Measurements from ENCODE around the gene GNAO1.

The GNAO1 gene

GRCh38 chr16:56298948-56299596, 107.8 kb downstream of the GNAO1 start:
- ChIA-PET CTCF (interaction anchor here (2.0 kb wide), 1 partner anchor 19 kb away, joined by 7 read pairs; no protein-coding TSS in a partner anchor), POLR2A (no interaction called here)

GRCh38 chr16:56300242-56300623, 108.9 kb downstream of the GNAO1 start:
- no peak overlapping the region for H3K27ac ChIP-seq (ENCODE audit: extremely low read depth, low read depth, low read length)
- no peaks in the 10 kb centered on the region for H3K4me1 ChIP-seq (ENCODE audit: control insufficient read depth, insufficient read depth, low read length)
- CTCF ChIA-PET: interaction anchor here (2.0 kb wide), 1 partner anchor 18 kb away, joined by 7 read pairs; no protein-coding TSS in a partner anchor
- no peaks in the 10 kb centered on the region for H3K36me3 ChIP-seq (ENCODE audit: control insufficient read depth in 2 of 2, insufficient read depth in 1 of 2, low read length in 2 of 2)
- H3K9me3 ChIP-seq (ENCODE audit: control insufficient read depth, insufficient read depth, low read depth, low read length): no peaks in the 10 kb centered on the region
- POLR2A ChIA-PET: no interaction called here
- H3K4me3 ChIP-seq (ENCODE audit: low read depth, low read length): no peak overlapping the region
- TF ChIP-seq ZNF324 (tag by site-specific recombination; IDR thresholded peaks at IDR 0.05): no peak
- TF ChIP-seq ZSCAN4 (tag by site-specific recombination; IDR thresholded peaks at IDR 0.05): no peak
- no peak for TF ChIP-seq ZNF416 (tag by site-specific recombination; IDR thresholded peaks at IDR 0.05)
- TF ChIP-seq ZNF311 (tag by site-specific recombination; IDR thresholded peaks at IDR 0.05; ENCODE audit: borderline replicate concordance): no peak

More at GRCh38 chr16:56298948-56299596, 107.8 kb downstream of the GNAO1 start:
- no peaks in the 10 kb centered on the region for H3K36me3 ChIP-seq (ENCODE audit: control insufficient read depth in 2 of 2, insufficient read depth in 1 of 2, low read length in 2 of 2)
- H3K9me3 ChIP-seq (ENCODE audit: control insufficient read depth, insufficient read depth, low read depth, low read length): no peaks in the 10 kb centered on the region
- TF ChIP-seq HOXC10 (CRISPR knock-in tag; IDR thresholded peaks at IDR 0.05): no peak
- no peak for TF ChIP-seq MZF1 (tag by site-specific recombination; IDR thresholded peaks at IDR 0.05; ENCODE audit: borderline replicate concordance)
- no peak for TF ChIP-seq ZEB2 (tag by site-specific recombination; IDR thresholded peaks at IDR 0.05)
- no peak for TF ChIP-seq ZNF16 (tag by site-specific recombination; IDR thresholded peaks at IDR 0.05; ENCODE audit: low read depth)
- TF ChIP-seq ZNF768 (tag by site-specific recombination; IDR thresholded peaks at IDR 0.05): peak; percentile 50; the same call in 1 of the 2 replicates
- no peaks in the 10 kb centered on the region for H3K4me1 ChIP-seq (ENCODE audit: control insufficient read depth, insufficient read depth, low read length)
- no peak overlapping the region for H3K27ac ChIP-seq (ENCODE audit: extremely low read depth, low read depth, low read length)
- H3K4me3 ChIP-seq (ENCODE audit: low read depth, low read length): no peak overlapping the region

GRCh38 chr16:56300891-56301850, 109.9 kb downstream of the GNAO1 start:
- CTCF ChIA-PET: interaction anchor here (0.5 to 2.0 kb wide), 4 partner anchors 14 to 358 kb away, joined by 3 to 7 read pairs (median 4); no protein-coding TSS in a partner anchor
- no peak for TF ChIP-seq ZNF416 (tag by site-specific recombination; IDR thresholded peaks at IDR 0.05)
- no peak for TF ChIP-seq INSM2 (tag by site-specific recombination; IDR thresholded peaks at IDR 0.05)
- TF ChIP-seq ZFP69B (tag by site-specific recombination; IDR thresholded peaks at IDR 0.05): no peak
- no peak for TF ChIP-seq ZNF596 (tag by site-specific recombination; IDR thresholded peaks at IDR 0.05)
- TF ChIP-seq ZNF157 (tag by site-specific recombination; IDR thresholded peaks at IDR 0.05): no peak
- TF ChIP-seq SETDB1 (IDR thresholded peaks at IDR 0.05; ENCODE audit: insufficient read length, low read length): no peak
- TF ChIP-seq ZNF645 (tag by site-specific recombination; IDR thresholded peaks at IDR 0.05): no peak
- TF ChIP-seq ZBTB44 (tag by site-specific recombination; IDR thresholded peaks at IDR 0.05): no peak
- TF ChIP-seq ZNF837 (tag by site-specific recombination; IDR thresholded peaks at IDR 0.05): no peak
- no peak for TF ChIP-seq ZNF155 (tag by site-specific recombination; IDR thresholded peaks at IDR 0.05)
- no peak for TF ChIP-seq ZNF174 (tag by site-specific recombination; IDR thresholded peaks at IDR 0.05)
- no peak for TF ChIP-seq ZBTB7A (tag by site-specific recombination; IDR thresholded peaks at IDR 0.05; ENCODE audit: low read depth)
- no peak for TF ChIP-seq GLI2 (tag by site-specific recombination; IDR thresholded peaks at IDR 0.05; ENCODE audit: borderline replicate concordance, low read depth)
- TF ChIP-seq ZNF175 (tag by site-specific recombination; IDR thresholded peaks at IDR 0.05): no peak
- POLR2A ChIA-PET: no interaction called here

More at GRCh38 chr16:56300891-56301850, 109.9 kb downstream of the GNAO1 start:
- Histone ChIP-seq H3K4me3 (ENCODE audit: low read depth, low read length) (no peak overlapping the region), H3K27ac (ENCODE audit: extremely low read depth, low read depth, low read length) (no peak overlapping the region), H3K36me3 (ENCODE audit: control insufficient read depth in 2 of 2, insufficient read depth in 1 of 2, low read length in 2 of 2) (no peaks in the 10 kb centered on the region), H3K9me3 (ENCODE audit: control insufficient read depth, insufficient read depth, low read depth, low read length) (no peaks in the 10 kb centered on the region), H3K4me1 (ENCODE audit: control insufficient read depth, insufficient read depth, low read length) (no peaks in the 10 kb centered on the region)

All from HEK293 (cell line).